ENCODE results near the gene CASP8.

GRCh38 chr2:201264472-201265173, 4.3 kb downstream of the CASP8 start:
- TF ChIP-seq EZH2phosphoT487 (IDR thresholded peaks at IDR 0.05; ENCODE audit: low read depth, severe bottlenecking, unreplicated experiment) (no peak), CTCF (IDR thresholded peaks at IDR 0.05; ENCODE audit: poor library complexity) (no peak), EZH2 (IDR thresholded peaks at IDR 0.05; ENCODE audit: borderline replicate concordance) (no peak)

Measured in hepatocyte (in vitro differentiated cells).